Hindlimb muscle (tissue), 1 donor: Measurements from ENCODE around the gene PPM1N. TPM values are rescaled to one million over a fixed set of nuclear protein-coding genes. Genes with fewer than 3 reads are reported as not detected.

Experiments
- DNase-seq: peaks from one replicate; pipeline ENCODE4 v3.0.0-alpha.2; 2013
- polyA plus RNA-seq: library from polyadenylated mRNA; unstranded; fragments of 120-200 nt; gene quantifications from one replicate; pipeline ENCODE4 v1.2.1, GENCODE V29; 2013; ENCODE audit not compliant: insufficient read length

Gene PPM1N
- polyA plus RNA-seq, 1 donor, result 1.4 TPM

DNA sequence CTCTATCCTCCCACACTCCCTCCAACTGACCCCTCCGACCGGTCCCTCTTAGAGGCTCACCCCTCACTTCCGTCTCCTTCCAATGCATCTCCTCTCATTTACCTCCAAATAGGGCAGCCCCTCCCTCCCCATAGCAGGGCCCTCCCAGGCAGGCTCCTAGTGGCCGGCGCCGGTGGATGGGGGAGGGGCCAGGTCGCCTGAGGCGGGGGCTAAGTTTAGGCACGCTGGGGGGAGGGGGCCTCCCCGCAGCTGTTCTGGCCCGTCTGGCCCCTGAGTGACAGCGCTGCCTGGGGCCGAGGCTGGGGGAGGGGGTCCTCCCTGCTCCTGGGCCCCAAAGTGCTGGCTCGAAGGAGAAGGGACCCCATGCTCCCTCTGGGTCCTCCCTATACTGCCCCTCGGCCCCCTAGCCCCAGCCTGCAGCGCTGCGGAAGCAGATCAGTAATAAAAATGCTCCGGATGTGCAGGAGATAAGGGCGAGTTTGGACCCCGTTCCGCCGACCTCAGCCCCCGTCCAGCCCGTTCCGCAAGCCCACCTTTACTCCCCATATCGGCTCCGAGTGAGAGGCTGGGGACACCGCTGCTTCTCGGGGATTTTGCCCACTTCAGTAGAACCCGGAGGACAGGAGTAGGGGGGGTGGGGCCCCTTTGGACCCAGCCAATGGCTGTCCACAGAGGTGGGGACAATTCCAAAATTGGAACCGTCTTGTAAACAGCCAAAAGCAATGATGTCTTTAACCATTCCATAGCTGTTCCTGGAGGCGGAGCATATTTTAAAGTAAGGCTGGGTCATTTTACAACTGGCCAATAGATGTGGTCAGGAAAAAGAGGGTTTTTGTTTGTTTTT is 5.4 kb upstream of the PPM1N start:
- DNase-seq, result no peak

- no peak for DNase-seq
These were observed 3.9 kb upstream of the PPM1N start for GRCh38 chr19:45494261-45494916.

- DNase-seq, result no peak
These were observed 3.1 kb upstream of the PPM1N start for GRCh38 chr19:45495178-45495577.

GRCh38 chr19:45496349-45496953 is 1.8 kb upstream of the PPM1N start:
- DNase-seq, result no peak

GRCh38 chr19:45497791-45498190 is 452 bp upstream of the PPM1N start:
- no peak for DNase-seq

- DNase-seq, result no peak
These were observed 1.2 kb downstream of the PPM1N start for GRCh38 chr19:45499196-45500180.

- no peak for DNase-seq
These were observed 2.9 kb downstream of the PPM1N start for GRCh38 chr19:45500918-45501729.

GRCh38 chr19:45501730-45502014 is 3.4 kb downstream of the PPM1N start:
- DNase-seq, result no peak

- DNase-seq, result no peak
These were observed 3.9 kb downstream of the PPM1N start for GRCh38 chr19:45502111-45502510.

- DNase-seq, result no peak
These were observed 5.7 kb downstream of the PPM1N start for GRCh38 chr19:45503909-45504308.

DNA sequence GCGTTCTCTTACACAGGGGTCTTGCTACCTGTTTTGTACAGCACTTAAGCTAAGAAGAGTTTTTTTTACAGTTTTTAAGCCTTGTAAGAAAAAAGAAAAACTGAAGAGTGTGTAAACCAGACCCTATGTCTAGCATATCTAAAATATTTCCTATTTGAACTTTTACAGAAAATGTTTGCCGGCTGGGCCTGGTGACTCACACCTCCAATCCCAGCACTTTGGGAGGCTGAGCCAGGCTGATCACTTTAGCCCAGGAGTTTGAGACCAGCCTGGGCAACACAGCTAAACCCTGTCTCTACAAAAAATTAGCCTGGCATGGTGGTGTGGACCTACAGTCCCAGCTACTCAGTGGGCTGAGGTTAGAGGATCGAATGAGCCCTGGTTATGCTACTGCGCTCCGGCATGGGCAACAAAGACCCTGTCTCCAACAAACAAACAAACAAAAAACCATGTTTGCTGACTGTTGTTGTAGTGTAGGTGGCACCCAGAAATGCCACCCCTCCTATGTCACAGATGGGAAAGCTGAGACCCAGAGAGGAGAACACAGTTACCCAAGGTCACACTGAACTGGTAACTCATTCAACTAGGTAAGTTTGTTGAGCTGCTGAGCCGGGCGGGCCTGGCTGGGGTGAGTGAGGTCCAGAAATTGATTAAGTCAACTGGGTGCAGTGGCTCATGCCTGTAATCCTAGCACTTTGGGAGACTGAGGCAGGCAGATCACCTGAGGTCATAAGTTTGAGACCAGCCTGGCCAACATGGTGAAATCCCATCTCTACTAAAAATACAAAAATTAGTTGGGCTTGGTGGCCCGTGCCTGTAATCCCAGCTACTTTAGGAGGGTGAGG is 7.1 kb downstream of the PPM1N start:
- no peak for DNase-seq

- DNase-seq, result no peak
These were observed 7.7 kb downstream of the PPM1N start for GRCh38 chr19:45505996-45506245.

DNA sequence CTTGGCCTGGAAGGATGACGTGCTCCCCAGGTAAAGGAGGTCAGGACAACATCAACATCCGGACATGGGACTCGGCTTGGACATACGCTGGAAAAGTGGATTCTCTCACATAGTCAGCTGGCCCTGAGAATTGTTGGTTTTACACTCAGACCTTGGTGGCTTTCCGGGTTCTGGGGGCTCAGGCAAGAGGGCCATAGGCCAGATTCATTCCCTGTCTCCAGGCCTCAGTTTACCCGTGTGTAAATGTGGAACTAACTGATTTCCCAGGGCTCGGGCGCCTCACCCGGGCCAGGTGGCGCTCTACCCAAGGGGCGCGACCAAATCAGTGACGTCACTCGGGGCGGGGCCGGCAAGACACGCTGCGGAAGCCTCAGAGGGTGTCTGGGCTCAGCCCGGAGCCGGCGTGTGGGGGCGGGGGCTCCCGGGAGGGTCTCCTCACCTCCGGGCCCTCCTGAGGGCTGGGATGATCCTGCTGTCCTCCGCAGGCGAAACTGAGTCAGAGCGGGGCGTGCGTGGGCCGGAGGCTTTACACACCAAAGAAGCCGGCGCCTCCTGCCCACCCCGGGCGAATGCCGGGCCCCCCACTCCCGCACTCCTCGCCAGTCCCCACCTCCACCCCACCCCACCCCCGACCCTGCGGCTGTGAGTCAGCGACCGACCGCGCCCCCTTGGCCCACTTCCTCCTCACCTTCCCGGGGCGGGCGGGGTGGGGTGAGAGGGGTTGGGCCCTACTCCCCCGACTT is 8.2 kb downstream of the PPM1N start:
- DNase-seq, result peak; percentile 89

- DNase-seq, result peak; percentile 88
These were observed 9.0 kb downstream of the PPM1N start, which contains the start of gene VASP for GRCh38 chr19:45506989-45507871. TSS of gene VASP (plus strand) at chr19:45507479. CDS start at chr19:45507772, 293 bp downstream.

DNA sequence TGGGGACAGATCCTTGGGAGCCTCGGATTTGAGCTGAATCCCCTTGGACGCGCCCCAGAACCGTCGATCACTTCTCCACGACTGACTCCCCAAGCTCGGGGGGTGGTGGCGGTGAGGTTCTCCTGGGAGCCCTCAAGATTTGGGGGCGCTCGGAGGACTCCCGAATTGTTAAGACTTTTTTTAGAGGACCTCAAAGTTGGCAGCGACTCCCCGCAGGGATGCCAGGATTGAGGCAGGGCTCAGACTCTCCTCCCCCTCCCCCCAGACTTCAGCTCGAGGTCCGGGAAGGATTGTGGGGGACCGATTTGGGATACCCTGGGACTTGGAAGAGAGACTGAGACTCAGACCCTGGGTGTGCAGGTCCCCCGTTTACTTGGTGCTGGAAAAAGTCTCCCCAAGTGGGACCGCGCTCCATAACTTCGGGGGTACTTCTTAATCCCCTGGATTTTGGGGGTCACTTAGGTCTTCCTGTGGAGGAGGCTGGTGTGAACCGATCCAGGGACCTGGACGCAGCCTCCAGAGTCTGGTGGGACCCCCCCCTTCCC is 9.7 kb downstream of the PPM1N start:
- DNase-seq, result peak; percentile 34

- DNase-seq, result no peak
These were observed 10.2 kb downstream of the PPM1N start for GRCh38 chr19:45508417-45508860.

- peak; percentile 43 for DNase-seq
These were observed 10.8 kb downstream of the PPM1N start for GRCh38 chr19:45508861-45509691.

DNA sequence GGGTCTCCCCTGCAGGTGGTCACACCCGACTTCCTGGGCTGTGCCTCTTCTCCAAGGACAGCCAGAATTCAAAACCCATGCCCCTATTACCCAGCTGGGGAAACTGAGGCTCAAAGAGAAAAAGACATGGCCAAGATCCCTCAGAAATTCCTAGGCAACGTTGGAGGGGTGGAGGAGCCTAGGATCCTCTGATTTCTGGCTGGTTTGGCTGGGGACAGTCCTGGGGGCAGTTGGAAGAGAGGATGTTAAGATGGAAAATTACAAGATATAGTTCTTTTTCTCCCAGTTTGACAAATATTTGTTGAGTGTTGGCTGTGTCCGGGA is 11.4 kb downstream of the PPM1N start:
- DNase-seq, result no peak
